Muscle of arm (tissue), 12 donors: ENCODE data around the gene IQGAP2. TPM values are rescaled to one million over a fixed set of nuclear protein-coding genes. Genes with fewer than 3 reads are reported as not detected.
"Not testable (repeated sequence)": the region's sequence is repeated elsewhere in the genome, so short reads cannot be mapped to it uniquely, and the experiment has no call there.

Experiments used
- DNase-seq: peaks from one replicate; pipeline ENCODE4 v3.0.0-alpha.2; 2013
- polyA plus RNA-seq, 12 donors: library from polyadenylated mRNA; unstranded; fragments of 120-200 nt; gene quantifications; one replicate each; pipeline ENCODE4 v1.2.1, GENCODE V29; 2013; ENCODE audit not compliant: insufficient read length in 12 of 12

Gene IQGAP2
- polyA plus RNA-seq, 12 donors: 7.7 to 38.7 (median 13.0) TPM; not detected in 1

- DNase-seq: no peak
These were observed 139.2 kb downstream of the IQGAP2 start for GRCh38 chr5:76542241-76542640.

GRCh38 chr5:76542887-76543690 lies 140.0 kb downstream of the IQGAP2 start:
- no peak for DNase-seq

- peak; percentile 58 for DNase-seq
These were observed 141.3 kb downstream of the IQGAP2 start for GRCh38 chr5:76544268-76544926.

GRCh38 chr5:76545184-76545583 lies 142.1 kb downstream of the IQGAP2 start:
- DNase-seq: no peak

- DNase-seq: no peak
These were observed 143.5 kb downstream of the IQGAP2 start for GRCh38 chr5:76546497-76547102.

GRCh38 chr5:76547242-76547890 lies 144.3 kb downstream of the IQGAP2 start:
- DNase-seq: no peak

- DNase-seq: no peak
These were observed 144.9 kb downstream of the IQGAP2 start for GRCh38 chr5:76547891-76548524.

GRCh38 chr5:76548525-76549229 lies 145.6 kb downstream of the IQGAP2 start:
- DNase-seq: no peak

GRCh38 chr5:76550881-76551280 lies 147.8 kb downstream of the IQGAP2 start:
- DNase-seq: not testable (repeated sequence)

GRCh38 chr5:76552546-76552945 lies 149.5 kb downstream of the IQGAP2 start:
- DNase-seq: no peak

GRCh38 chr5:76553251-76553650 lies 150.2 kb downstream of the IQGAP2 start:
- no peak for DNase-seq

- no peak for DNase-seq
These were observed 152.0 kb downstream of the IQGAP2 start for GRCh38 chr5:76555114-76555513.

- no peak for DNase-seq
These were observed 152.6 kb downstream of the IQGAP2 start for GRCh38 chr5:76555717-76556116.

- no peak for DNase-seq
These were observed 153.6 kb downstream of the IQGAP2 start for GRCh38 chr5:76556511-76557221.

GRCh38 chr5:76560952-76561891 lies 158.1 kb downstream of the IQGAP2 start:
- DNase-seq: no peak

- no peak for DNase-seq
These were observed 158.9 kb downstream of the IQGAP2 start for GRCh38 chr5:76561959-76562358.

- DNase-seq: no peak
These were observed 161.9 kb downstream of the IQGAP2 start for GRCh38 chr5:76565009-76565408.

- no peak for DNase-seq
These were observed 167.1 kb downstream of the IQGAP2 start for GRCh38 chr5:76570153-76570552.

- DNase-seq: no peak
These were observed 168.5 kb downstream of the IQGAP2 start for GRCh38 chr5:76571559-76571958.
